ENCODE data around the gene CELF4.

The CELF4 gene

GRCh38 chr18:37252342-37252741 lies 313.3 kb downstream of the CELF4 start:
- in situ Hi-C loops (cut with MboI; ENCODE audit: low pct_unique_long_range_greater_than_20kb, low sequenced_read_pairs, unreplicated experiment), result no loop called here
- TF ChIP-seq CTCF (IDR thresholded peaks at IDR 0.05; ENCODE audit: extremely low read depth, insufficient read depth, missing control alignments), result no peak
- no peak for DNase-seq (ENCODE audit: low spot score)

GRCh38 chr18:37251679-37252078 lies 313.9 kb downstream of the CELF4 start:
- TF ChIP-seq CTCF (IDR thresholded peaks at IDR 0.05; ENCODE audit: extremely low read depth, insufficient read depth, missing control alignments), result no peak
- in situ Hi-C loops (cut with MboI; ENCODE audit: low pct_unique_long_range_greater_than_20kb, low sequenced_read_pairs, unreplicated experiment), result no loop called here
- no peak for DNase-seq (ENCODE audit: low spot score)

- no peak for DNase-seq (ENCODE audit: low spot score)
- in situ Hi-C loops (cut with MboI; ENCODE audit: low pct_unique_long_range_greater_than_20kb, low sequenced_read_pairs, unreplicated experiment), result no loop called here
- TF ChIP-seq CTCF (IDR thresholded peaks at IDR 0.05; ENCODE audit: extremely low read depth, insufficient read depth, missing control alignments), result no peak
These were observed 315.5 kb downstream of the CELF4 start for GRCh38 chr18:37249895-37250618.

GRCh38 chr18:37249171-37249886 lies 316.3 kb downstream of the CELF4 start:
- TF ChIP-seq CTCF (IDR thresholded peaks at IDR 0.05; ENCODE audit: extremely low read depth, insufficient read depth, missing control alignments), result no peak
- no peak for DNase-seq (ENCODE audit: low spot score)
- in situ Hi-C loops (cut with MboI; ENCODE audit: low pct_unique_long_range_greater_than_20kb, low sequenced_read_pairs, unreplicated experiment), result no loop called here

- in situ Hi-C loops (cut with MboI; ENCODE audit: low pct_unique_long_range_greater_than_20kb, low sequenced_read_pairs, unreplicated experiment), result no loop called here
- no peak for TF ChIP-seq CTCF (IDR thresholded peaks at IDR 0.05; ENCODE audit: extremely low read depth, insufficient read depth, missing control alignments)
- DNase-seq (ENCODE audit: low spot score), result no peak
These were observed 317.3 kb downstream of the CELF4 start for GRCh38 chr18:37248281-37248680.

- no peak for TF ChIP-seq CTCF (IDR thresholded peaks at IDR 0.05; ENCODE audit: extremely low read depth, insufficient read depth, missing control alignments)
- in situ Hi-C loops (cut with MboI; ENCODE audit: low pct_unique_long_range_greater_than_20kb, low sequenced_read_pairs, unreplicated experiment), result no loop called here
- no peak for DNase-seq (ENCODE audit: low spot score)
These were observed 318.0 kb downstream of the CELF4 start for GRCh38 chr18:37247497-37248161.
